HG02798 (cell line): ENCODE data around the gene APOE.
A peak's percentile ranks its signal among the peaks of the same experiment; 100 is the strongest.
"Not testable (repeated sequence)": the region's sequence is repeated elsewhere in the genome, so short reads cannot be mapped to it uniquely, and the experiment has no call there.

Experiments used
- ATAC-seq: cut with Tn5 transposase; IDR thresholded peaks from one replicate; pipeline ENCODE4 v1.9.1; 2021; ENCODE audit warnings: mild to moderate bottlenecking; ENCODE audit not compliant: unreplicated experiment, poor library complexity

APOE gene

GRCh38 chr19:44908074-44908835 is 2.7 kb downstream of the APOE start:
- no peak for ATAC-seq

DNA sequence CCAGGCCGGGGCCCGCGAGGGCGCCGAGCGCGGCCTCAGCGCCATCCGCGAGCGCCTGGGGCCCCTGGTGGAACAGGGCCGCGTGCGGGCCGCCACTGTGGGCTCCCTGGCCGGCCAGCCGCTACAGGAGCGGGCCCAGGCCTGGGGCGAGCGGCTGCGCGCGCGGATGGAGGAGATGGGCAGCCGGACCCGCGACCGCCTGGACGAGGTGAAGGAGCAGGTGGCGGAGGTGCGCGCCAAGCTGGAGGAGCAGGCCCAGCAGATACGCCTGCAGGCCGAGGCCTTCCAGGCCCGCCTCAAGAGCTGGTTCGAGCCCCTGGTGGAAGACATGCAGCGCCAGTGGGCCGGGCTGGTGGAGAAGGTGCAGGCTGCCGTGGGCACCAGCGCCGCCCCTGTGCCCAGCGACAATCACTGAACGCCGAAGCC is 3.3 kb downstream of the APOE start:
- no peak for ATAC-seq

- ATAC-seq, result no peak
These were observed 4.2 kb downstream of the APOE start for GRCh38 chr19:44909775-44910174.

DNA sequence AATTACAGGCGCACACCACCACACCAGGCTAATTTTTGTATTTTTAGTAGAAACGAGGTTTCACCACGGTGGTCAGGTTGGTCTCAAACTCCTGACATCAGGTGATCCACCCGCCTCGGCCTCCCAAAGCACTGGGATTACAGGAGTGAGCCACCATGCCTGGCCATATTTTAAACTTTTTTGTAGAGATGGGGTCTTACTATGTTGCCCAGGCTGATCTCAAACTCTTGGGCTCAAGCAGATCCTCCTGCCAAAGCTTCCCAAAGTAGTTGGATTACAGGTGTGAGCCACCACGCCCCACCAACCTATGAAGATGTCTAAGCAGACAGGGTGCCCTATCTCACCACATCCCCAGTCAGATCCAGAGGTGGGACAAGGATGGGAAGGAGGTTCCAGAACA is 6.3 kb downstream of the APOE start:
- ATAC-seq, result not testable (repeated sequence)

DNA sequence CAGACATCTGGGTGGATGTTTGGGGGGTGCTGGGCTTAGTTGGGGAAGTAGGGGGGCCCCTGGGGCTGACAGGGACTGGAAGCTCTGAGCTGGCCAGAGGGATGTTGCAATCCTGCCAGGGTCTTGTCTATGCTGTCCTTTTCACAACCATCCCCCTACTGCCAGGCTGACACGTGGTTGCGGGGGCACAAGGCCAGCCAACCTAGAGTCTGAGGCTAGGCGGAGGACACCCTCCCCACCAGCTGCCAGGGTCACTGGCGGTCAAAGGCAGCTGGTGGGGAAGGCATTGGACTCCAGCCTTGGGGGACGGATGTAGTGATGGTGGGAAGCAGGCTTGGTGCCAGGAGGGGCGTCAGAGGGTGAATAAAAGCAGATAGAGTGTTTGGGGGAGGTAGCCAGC is 7.3 kb downstream of the APOE start:
- no peak for ATAC-seq

GRCh38 chr19:44913512-44914432 is 8.2 kb downstream of the APOE start:
- ATAC-seq, result not testable (repeated sequence)

- ATAC-seq, result peak; percentile 96
These were observed 9.0 kb downstream of the APOE start, which contains the start of gene APOC1 for GRCh38 chr19:44914433-44915206. Gene APOC1, plus strand, starts transcription at chr19:44914608. Its CDS starts 284 bp downstream, at chr19:44914892.

GRCh38 chr19:44924243-44924725 is 18.7 kb downstream of the APOE start:
- ATAC-seq, result no peak

DNA sequence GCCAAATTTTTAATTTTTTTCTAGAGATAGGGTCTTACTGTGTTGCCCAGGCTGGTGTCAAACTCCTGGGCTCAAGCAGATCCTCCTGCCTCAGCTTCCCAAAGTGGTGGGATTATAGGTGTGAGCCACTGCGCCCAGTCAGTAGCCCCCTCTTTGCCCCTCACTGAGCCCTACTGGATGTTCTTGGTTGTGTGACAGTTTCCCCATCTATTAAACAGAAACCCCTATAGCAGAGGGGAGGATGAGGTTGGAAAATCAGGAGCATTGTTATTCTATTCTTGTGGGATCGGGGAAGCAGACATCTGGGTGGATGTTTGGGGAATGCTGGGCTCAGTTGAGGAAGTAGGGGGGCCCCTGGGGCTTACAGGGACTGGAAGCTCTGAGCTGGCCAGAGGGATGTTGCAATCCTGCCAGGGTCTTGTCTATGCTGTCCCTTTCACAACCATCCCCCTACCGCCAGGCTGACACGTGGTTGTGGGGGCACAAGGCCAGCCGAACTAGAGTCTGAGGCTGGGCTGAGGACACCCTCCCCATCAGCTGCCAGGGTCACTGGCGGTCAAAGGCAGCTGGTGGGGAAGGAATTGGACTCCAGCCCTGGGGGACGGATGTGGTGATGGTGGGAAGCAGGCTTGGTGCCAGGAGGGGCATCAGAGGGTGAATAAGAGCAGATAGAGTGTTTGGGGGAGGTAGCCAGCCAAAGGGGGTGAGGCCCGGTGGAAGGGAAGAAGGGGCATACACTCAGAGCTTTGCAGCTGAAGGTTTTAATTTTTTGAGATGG is 19.7 kb downstream of the APOE start:
- ATAC-seq, result no peak

DNA sequence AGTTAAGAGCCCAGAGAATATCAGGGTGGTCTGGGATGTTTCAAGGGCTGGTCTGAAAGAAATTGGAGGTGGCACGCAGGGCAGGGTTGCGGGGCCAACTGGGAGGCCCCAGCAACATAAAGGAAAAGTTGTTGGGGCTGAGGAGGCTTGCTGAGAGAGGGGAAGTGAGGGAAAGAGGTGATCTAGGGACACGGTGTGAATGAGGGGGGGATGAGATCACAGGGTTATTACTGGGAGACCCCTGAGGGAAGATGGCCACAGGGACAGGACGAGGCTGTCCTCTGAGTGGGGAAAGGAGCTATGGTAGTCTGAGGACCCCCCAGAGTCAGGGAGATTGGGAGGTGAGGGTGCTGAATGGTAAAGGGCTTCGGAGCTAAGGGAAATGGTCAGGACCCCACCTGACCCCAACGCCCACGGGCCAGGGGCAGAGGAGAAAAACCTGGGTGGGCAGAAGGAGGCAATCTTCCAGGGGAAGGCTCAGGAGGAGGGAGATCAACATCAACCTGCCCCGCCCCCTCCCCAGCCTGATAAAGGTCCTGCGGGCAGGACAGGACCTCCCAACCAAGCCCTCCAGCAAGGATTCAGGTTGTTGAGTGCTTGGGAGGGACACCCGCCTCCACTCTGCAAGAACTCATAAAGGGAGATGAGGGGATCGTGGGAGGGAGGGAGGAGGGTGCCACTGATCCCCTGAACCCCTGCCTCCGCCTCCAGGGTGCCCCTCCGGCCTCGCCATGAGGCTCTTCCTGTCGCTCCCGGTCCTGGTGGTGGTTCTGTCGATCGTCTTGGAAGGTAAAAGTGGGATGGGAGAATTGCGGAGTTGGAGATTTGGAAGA is 20.9 kb downstream of the APOE start:
- ATAC-seq, result not testable (repeated sequence)

GRCh38 chr19:44927746-44928145 is 22.1 kb downstream of the APOE start:
- no peak for ATAC-seq

DNA sequence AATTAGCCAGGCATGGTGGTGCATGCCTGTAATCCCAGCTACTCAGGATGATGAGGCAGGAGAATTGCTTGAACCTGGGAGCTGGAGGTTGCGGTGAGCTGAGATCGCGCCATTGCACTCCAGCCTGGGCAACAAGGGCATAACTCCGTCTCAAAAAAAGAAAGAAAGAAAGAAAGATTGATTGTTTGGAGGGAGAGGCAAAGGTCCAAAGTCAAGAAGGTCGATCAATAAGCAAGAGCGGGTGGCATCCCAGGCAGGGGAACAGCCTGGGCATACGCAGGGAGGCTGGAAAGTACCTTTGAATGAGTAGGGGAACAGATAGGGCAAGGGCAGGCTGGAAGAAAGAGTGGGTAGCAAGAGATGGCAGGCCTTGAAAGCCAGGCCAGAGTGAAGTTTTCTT is 24.5 kb downstream of the APOE start:
- no peak for ATAC-seq

DNA sequence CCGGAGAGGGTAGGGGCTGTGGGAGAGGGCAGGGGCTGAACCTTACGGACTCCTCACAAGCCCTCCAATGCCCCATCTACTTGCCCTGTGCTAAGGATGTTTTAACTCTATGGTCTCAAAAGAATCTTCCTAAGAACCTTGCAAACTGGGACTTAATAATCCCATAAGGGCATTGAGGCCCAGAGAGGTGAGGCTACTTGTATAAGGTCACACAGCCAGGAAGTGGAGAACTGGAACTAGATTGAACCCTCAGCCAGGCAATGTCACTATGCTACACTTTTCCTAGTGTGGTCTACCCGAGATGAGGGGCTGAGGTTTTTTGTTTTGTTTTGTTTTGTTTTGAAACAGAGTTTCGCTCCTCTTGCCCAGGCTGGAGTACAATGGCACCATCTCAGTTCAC is 25.9 kb downstream of the APOE start:
- no peak for ATAC-seq

GRCh38 chr19:44939668-44940067 is 34.1 kb downstream of the APOE start:
- ATAC-seq, result no peak

DNA sequence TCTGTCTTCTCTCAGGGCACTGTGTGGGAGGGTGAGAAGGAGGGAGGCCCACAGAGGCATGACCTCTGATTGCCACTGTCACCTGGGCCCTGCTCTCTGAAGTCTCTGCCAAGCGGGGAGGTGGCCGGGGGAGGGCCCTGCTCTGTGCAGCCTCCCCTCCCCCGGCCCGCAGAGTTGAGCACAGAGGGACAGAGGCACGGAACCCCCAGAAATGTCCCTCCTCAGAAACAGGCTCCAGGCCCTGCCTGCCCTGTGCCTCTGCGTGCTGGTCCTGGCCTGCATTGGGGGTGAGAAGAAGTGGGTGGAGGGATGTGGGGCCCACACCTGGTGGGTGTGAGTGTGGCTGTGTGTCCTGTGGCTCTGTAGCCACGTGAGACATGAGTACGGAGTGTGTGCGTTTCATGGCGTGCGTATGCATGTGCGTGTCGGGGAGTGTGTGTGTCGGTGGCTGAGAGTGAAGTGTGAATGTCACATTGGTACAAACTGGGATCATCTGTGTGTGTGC is 36.5 kb downstream of the APOE start, which contains the start of gene APOC4:
Gene APOC4 (plus strand): TSS at position 171 of the 505 bp plus-strand sequence. CDS start 41 bp downstream, at position 212.
- ATAC-seq, result no peak

GRCh38 chr19:44943801-44944249 is 38.2 kb downstream of the APOE start:
- peak; percentile 76 for ATAC-seq

GRCh38 chr19:44947041-44947581 is 41.5 kb downstream of the APOE start:
- no peak for ATAC-seq

DNA sequence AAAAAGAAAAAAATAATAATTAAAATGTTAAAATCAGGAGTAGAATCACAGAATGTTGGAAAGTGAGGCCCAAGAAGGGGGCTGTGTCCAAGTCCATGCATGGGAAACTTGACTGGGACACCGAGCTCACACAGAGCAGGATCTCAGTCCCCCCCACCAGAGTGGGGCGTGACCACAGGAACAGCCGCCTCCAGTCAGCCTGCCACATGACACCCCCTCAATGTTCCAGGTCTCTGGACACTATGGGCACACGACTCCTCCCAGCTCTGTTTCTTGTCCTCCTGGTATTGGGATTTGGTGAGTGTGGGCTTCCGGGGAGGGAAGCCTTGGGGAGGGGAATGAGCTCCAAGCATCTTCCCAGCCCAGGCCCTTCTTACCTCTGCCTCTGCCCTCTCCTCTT is 42.6 kb downstream of the APOE start:
- no peak for ATAC-seq
